Trophoblast cell (in vitro differentiated cells and primary cell): Measurements from ENCODE around the gene PLG. TPM values are rescaled to one million over a fixed set of nuclear protein-coding genes. Genes with fewer than 3 reads are reported as not detected.
"Not testable (repeated sequence)": the region's sequence is repeated elsewhere in the genome, so short reads cannot be mapped to it uniquely, and the experiment has no call there.

Experiments
- DNase-seq, 2 donors: peaks; one replicate each; pipeline ENCODE4 v3.0.0-alpha.2; 2016
- H2AFZ ChIP-seq: 2 replicates; pipeline ENCODE4 v1.6.1; 2013; ENCODE audit warnings: low read length, moderate library complexity, mild to moderate bottlenecking; ENCODE audit not compliant: insufficient read depth, poor library complexity
- H2AK5ac ChIP-seq: 2 replicates; pipeline ENCODE4 v1.6.1; 2013; ENCODE audit warnings: mild to moderate bottlenecking, low read length
- H2BK120ac ChIP-seq: 2 replicates; pipeline ENCODE4 v1.6.1; 2013; ENCODE audit warnings: low read length, mild to moderate bottlenecking, moderate library complexity; ENCODE audit not compliant: insufficient read depth, poor library complexity
- H2BK12ac ChIP-seq: 2 replicates; pipeline ENCODE4 v1.6.1; 2013; ENCODE audit warnings: mild to moderate bottlenecking, low read length, moderate library complexity
- H2BK5ac ChIP-seq: 2 replicates; pipeline ENCODE4 v1.6.1; 2013; ENCODE audit warnings: low read length, low read depth, moderate library complexity, mild to moderate bottlenecking; ENCODE audit not compliant: poor library complexity
- H3K14ac ChIP-seq: 2 replicates; pipeline ENCODE4 v1.6.1; 2013; ENCODE audit warnings: mild to moderate bottlenecking, low read length
- H3K18ac ChIP-seq: 2 replicates; pipeline ENCODE4 v1.6.1; 2013; ENCODE audit warnings: mild to moderate bottlenecking, low read length
- H3K23ac ChIP-seq: 2 replicates; pipeline ENCODE4 v1.6.1; 2013; ENCODE audit warnings: low read length
- H3K27ac ChIP-seq: 2 replicates; pipeline ENCODE4 v1.5.1; 2013; ENCODE audit warnings: low read depth, mild to moderate bottlenecking, inconsistent platforms, low read length, moderate library complexity
- H3K27me3 ChIP-seq: 2 replicates; pipeline ENCODE4 v1.6.1; 2013; ENCODE audit warnings: inconsistent platforms, mild to moderate bottlenecking, low read length, moderate library complexity; ENCODE audit not compliant: insufficient read depth
- H3K36me3 ChIP-seq, 2 experiments: 1 replicate in 1 of 2; 2 replicates in 1 of 2; pipeline ENCODE4 v1.6.1; 2013; ENCODE audit warnings: low read length in 2 of 2, mild to moderate bottlenecking in 2 of 2, moderate library complexity in 1 of 2; ENCODE audit not compliant: insufficient read depth in 2 of 2, control insufficient read depth in 1 of 2
- H3K4ac ChIP-seq: 2 replicates; pipeline ENCODE4 v1.6.1; 2013; ENCODE audit warnings: low read depth, mild to moderate bottlenecking, low read length, moderate library complexity
- H3K4me1 ChIP-seq, 2 experiments: 1 replicate in 1 of 2; 2 replicates in 1 of 2; pipeline ENCODE4 v1.6.1; 2013; ENCODE audit warnings: low read length in 2 of 2, mild to moderate bottlenecking in 2 of 2, moderate library complexity in 1 of 2; ENCODE audit not compliant: insufficient read depth in 2 of 2, control insufficient read depth in 1 of 2
- H3K4me2 ChIP-seq: 2 replicates; pipeline ENCODE4 v1.6.1; 2013; ENCODE audit warnings: inconsistent platforms, mild to moderate bottlenecking, low read length, moderate library complexity
- H3K4me3 ChIP-seq: 2 replicates; pipeline ENCODE4 v1.5.1; 2013; ENCODE audit warnings: mild to moderate bottlenecking, low read depth, low read length, inconsistent platforms
- H3K79me1 ChIP-seq: one replicate; pipeline ENCODE4 v1.6.1; 2013; ENCODE audit warnings: low read length
- H3K79me2 ChIP-seq: 2 replicates; pipeline ENCODE4 v1.6.1; 2013; ENCODE audit warnings: low read length, mild to moderate bottlenecking; ENCODE audit not compliant: control insufficient read depth, insufficient read depth, poor library complexity
- H3K9ac ChIP-seq: 2 replicates; pipeline ENCODE4 v1.6.1; 2013; ENCODE audit warnings: mild to moderate bottlenecking, low read length
- H3K9me3 ChIP-seq: 2 replicates; pipeline ENCODE4 v1.6.1; 2013; ENCODE audit warnings: low read depth, mild to moderate bottlenecking, control low read depth, inconsistent platforms, low read length; ENCODE audit not compliant: insufficient read depth
- H4K12ac ChIP-seq: 2 replicates; pipeline ENCODE4 v1.6.1; 2013; ENCODE audit warnings: low read depth, mild to moderate bottlenecking, low read length, moderate library complexity
- H4K8ac ChIP-seq: 2 replicates; pipeline ENCODE4 v1.6.1; 2013; ENCODE audit warnings: low read depth, mild to moderate bottlenecking, low read length, moderate library complexity
- H4K91ac ChIP-seq: one replicate; pipeline ENCODE4 v1.6.1; 2013; ENCODE audit warnings: low read depth, mild to moderate bottlenecking, low read length, moderate library complexity
- WGBS: extraction: QIAGEN DNeasy Blood & Tissue Kit; methylation state at CpG from one replicate; pipeline ENCODE4 v1.1.7; 2013; ENCODE audit warnings: missing lambda C conversion rate; ENCODE audit not compliant: insufficient read length, insufficient coverage; ENCODE audit errors: extremely low coverage; 5-methylcytosine and 5-hydroxymethylcytosine counted together
- polyA plus RNA-seq: library from polyadenylated mRNA; stranded (reverse); fragments of 200-250 nt; gene quantifications from 2 replicates; pipeline ENCODE4 v1.2.3, GENCODE V29; 2013

Gene PLG
- polyA plus RNA-seq: 0.07 TPM in 1 of 2 replicates, not detected in the other

- not testable (repeated sequence) for H3K9me3 ChIP-seq, H3K27ac ChIP-seq
- no CpG with 5 or more reads among the region's 6 CpGs for WGBS
Measured at GRCh38 chr6:160701918-160702680, at the start of gene PLG. PLG (plus strand) TSS chr6:160702244; CDS start chr6:160702305, 61 bp downstream.

GRCh38 chr6:160659562-160659961 lies 42.5 kb upstream of the PLG start:
- H3K14ac ChIP-seq: no peak overlapping the region
- DNase-seq: no peak
- H2BK120ac ChIP-seq: no peak overlapping the region
- no CpG with 5 or more reads among the region's 6 CpGs for WGBS
- H4K91ac ChIP-seq: no peak overlapping the region
- H2BK12ac ChIP-seq: no peak overlapping the region
- no peak overlapping the region for H3K4ac ChIP-seq
- H3K18ac ChIP-seq: no peak overlapping the region
- H3K36me3 ChIP-seq: no peaks in the 10 kb centered on the region
- H3K4me1 ChIP-seq: no peaks in the 10 kb centered on the region
- H2BK5ac ChIP-seq: no peak overlapping the region
- H2AFZ ChIP-seq: no peak overlapping the region
- H3K79me2 ChIP-seq: no peaks in the 10 kb centered on the region
- H3K79me1 ChIP-seq: no peaks in the 10 kb centered on the region
- no peak overlapping the region for H4K8ac ChIP-seq
- H3K9ac ChIP-seq: no peak overlapping the region
- H3K9me3 ChIP-seq: peaks cover 21% of the 10 kb centered on the region
- no peak overlapping the region for H3K27ac ChIP-seq
- H3K27me3 ChIP-seq: no peaks in the 10 kb centered on the region
- no peak overlapping the region for H3K4me3 ChIP-seq
- no peak overlapping the region for H3K23ac ChIP-seq
- H4K12ac ChIP-seq: no peak overlapping the region
- H3K4me2 ChIP-seq: no peak overlapping the region
- H2AK5ac ChIP-seq: no peak overlapping the region

More at GRCh38 chr6:160701918-160702680, at the start of gene PLG:
- not testable (repeated sequence) for H3K79me2 ChIP-seq, H2AFZ ChIP-seq, H3K36me3 ChIP-seq, H3K18ac ChIP-seq, H3K4ac ChIP-seq, H4K8ac ChIP-seq, H3K9ac ChIP-seq, H3K79me1 ChIP-seq, H3K4me2 ChIP-seq, H3K14ac ChIP-seq, H3K27me3 ChIP-seq, H2AK5ac ChIP-seq, H4K12ac ChIP-seq, H2BK12ac ChIP-seq, H2BK120ac ChIP-seq, DNase-seq, H3K4me1 ChIP-seq, H3K4me3 ChIP-seq, H4K91ac ChIP-seq, H3K23ac ChIP-seq, H2BK5ac ChIP-seq

- no peak overlapping the region for H4K8ac ChIP-seq
- H3K9me3 ChIP-seq: peaks cover 17% of the 10 kb centered on the region
- no peak overlapping the region for H3K4ac ChIP-seq
- no peak overlapping the region for H2AFZ ChIP-seq
- no peak overlapping the region for H4K12ac ChIP-seq
- no CpG with 5 or more reads among the region's 3 CpGs for WGBS
- H3K79me1 ChIP-seq: no peaks in the 10 kb centered on the region
- no peak overlapping the region for H2BK5ac ChIP-seq
- H3K9ac ChIP-seq: no peak overlapping the region
- H3K4me2 ChIP-seq: no peak overlapping the region
- H3K79me2 ChIP-seq: no peaks in the 10 kb centered on the region
- no peak overlapping the region for H2BK12ac ChIP-seq
- no peak overlapping the region for H3K14ac ChIP-seq
- no peaks in the 10 kb centered on the region for H3K4me1 ChIP-seq
- H3K18ac ChIP-seq: no peak overlapping the region
- no peak overlapping the region for H3K27ac ChIP-seq
- no peaks in the 10 kb centered on the region for H3K27me3 ChIP-seq
- no peak for DNase-seq
- H2AK5ac ChIP-seq: no peak overlapping the region
- H3K4me3 ChIP-seq: no peak overlapping the region
- H2BK120ac ChIP-seq: no peak overlapping the region
- no peak overlapping the region for H3K23ac ChIP-seq
- no peak overlapping the region for H4K91ac ChIP-seq
- no peaks in the 10 kb centered on the region for H3K36me3 ChIP-seq
Measured at GRCh38 chr6:160661216-160661615, 40.8 kb upstream of the PLG start.

GRCh38 chr6:160662429-160662828 lies 39.6 kb upstream of the PLG start:
- no peak overlapping the region for H3K9ac ChIP-seq
- H3K27ac ChIP-seq: no peak overlapping the region
- no peaks in the 10 kb centered on the region for H3K36me3 ChIP-seq

More at GRCh38 chr6:160662429-160662828, 39.6 kb upstream of the PLG start:
- H2AK5ac ChIP-seq: no peak overlapping the region
- H3K4ac ChIP-seq: no peak overlapping the region
- H3K79me2 ChIP-seq: no peaks in the 10 kb centered on the region
- H2BK12ac ChIP-seq: no peak overlapping the region
- no peak overlapping the region for H4K12ac ChIP-seq
- H2AFZ ChIP-seq: no peak overlapping the region
- H3K23ac ChIP-seq: no peak overlapping the region
- H2BK5ac ChIP-seq: no peak overlapping the region
- DNase-seq: no peak
- H3K4me1 ChIP-seq: no peaks in the 10 kb centered on the region
- H3K4me3 ChIP-seq: no peak overlapping the region
- no peaks in the 10 kb centered on the region for H3K79me1 ChIP-seq
- H2BK120ac ChIP-seq: no peak overlapping the region
- H4K8ac ChIP-seq: no peak overlapping the region
- no peak overlapping the region for H3K18ac ChIP-seq
- peaks cover 16% of the 10 kb centered on the region for H3K9me3 ChIP-seq
- no peaks in the 10 kb centered on the region for H3K27me3 ChIP-seq
- no peak overlapping the region for H3K4me2 ChIP-seq
- no peak overlapping the region for H4K91ac ChIP-seq
- WGBS: no CpG with 5 or more reads among the region's 3 CpGs
- H3K14ac ChIP-seq: no peak overlapping the region
